ENCODE data around the gene PAFAH1B1. TPM values are rescaled to one million over a fixed set of nuclear protein-coding genes. Genes with fewer than 3 reads are reported as not detected.

PAFAH1B1 gene
- total RNA-seq, 4 donors from 2014 or later, result 24.1 to 145 (median 98.8) TPM

- TF ChIP-seq POLR2A (IDR thresholded peaks at IDR 0.05) (no peak), POLR2AphosphoS5 (IDR thresholded peaks at IDR 0.05) (no peak), EP300 (IDR thresholded peaks at IDR 0.05; ENCODE audit: low read depth) (no peak), CTCF (IDR thresholded peaks at IDR 0.05) (no peak)
- H3K27me3 ChIP-seq, result no peaks in the 10 kb centered on the region
- peaks cover 0 to 2% of the 10 kb centered on the region in 2 donors for H3K9me3 ChIP-seq
- in situ Hi-C loops (cut with MboI; ENCODE audit: low pct_ligation_motif_present in 1 of 4, low pct_unique_long_range_greater_than_20kb in 1 of 4, low sequenced_read_pairs in 3 of 4), result no loop called here
- H3K27ac ChIP-seq, result no peak overlapping the region
- no peak for DNase-seq
- 85 to 88% methylated on average over 6 to 8 of the region's 8 CpGs for WGBS, 2 donors (ENCODE audit: low coverage in 1 of 2)
- no peak overlapping the region for H3K4me3 ChIP-seq
- H3K4me1 ChIP-seq, result peaks cover 0 to 3% (median 0%) of the 10 kb centered on the region in 4 donors
- intact Hi-C loops (cut with DNase I; ENCODE audit: low total_unique reads), result no loop called here
- no peaks in the 10 kb centered on the region for H3K36me3 ChIP-seq
Observed at GRCh38 chr17:2562162-2562858, 31.1 kb upstream of the PAFAH1B1 start.

- no peaks in the 10 kb centered on the region for H3K36me3 ChIP-seq
- no peak overlapping the region for H3K27ac ChIP-seq
- DNase-seq, result no peak
- in situ Hi-C loops (cut with MboI; ENCODE audit: low pct_ligation_motif_present in 1 of 4, low pct_unique_long_range_greater_than_20kb in 1 of 4, low sequenced_read_pairs in 3 of 4) (no loop called here), intact Hi-C loops (cut with DNase I; ENCODE audit: low total_unique reads) (no loop called here)
- peaks cover 0 to 3% (median 0%) of the 10 kb centered on the region in 4 donors for H3K4me1 ChIP-seq
- H3K9me3 ChIP-seq, result peaks cover 0 to 2% of the 10 kb centered on the region in 2 donors
- H3K4me3 ChIP-seq, result no peak overlapping the region
- TF ChIP-seq CTCF (IDR thresholded peaks at IDR 0.05) (no peak), POLR2A (IDR thresholded peaks at IDR 0.05) (no peak), EP300 (IDR thresholded peaks at IDR 0.05; ENCODE audit: low read depth) (no peak), POLR2AphosphoS5 (IDR thresholded peaks at IDR 0.05) (no peak)
- 75% methylated on average over 7 of the region's 7 CpGs; no CpG with 5 or more reads in 1 of the 2 donors for WGBS, 2 donors (ENCODE audit: low coverage in 1 of 2)
- no peaks in the 10 kb centered on the region for H3K27me3 ChIP-seq
Observed at GRCh38 chr17:2563061-2563460, 30.4 kb upstream of the PAFAH1B1 start.

GRCh38 chr17:2563543-2563942, 29.9 kb upstream of the PAFAH1B1 start:
- peaks cover 0 to 2% of the 10 kb centered on the region in 2 donors for H3K9me3 ChIP-seq
- TF ChIP-seq POLR2AphosphoS5 (IDR thresholded peaks at IDR 0.05) (no peak), EP300 (IDR thresholded peaks at IDR 0.05; ENCODE audit: low read depth) (no peak), POLR2A (IDR thresholded peaks at IDR 0.05) (no peak), CTCF (IDR thresholded peaks at IDR 0.05) (no peak)
- in situ Hi-C loops (cut with MboI; ENCODE audit: low pct_ligation_motif_present in 1 of 4, low pct_unique_long_range_greater_than_20kb in 1 of 4, low sequenced_read_pairs in 3 of 4) (no loop called here), intact Hi-C loops (cut with DNase I; ENCODE audit: low total_unique reads) (no loop called here)
- 80 to 85% methylated on average over 3 to 6 of the region's 6 CpGs for WGBS, 2 donors (ENCODE audit: low coverage in 1 of 2)
- no peaks in the 10 kb centered on the region for H3K27me3 ChIP-seq
- H3K27ac ChIP-seq, result no peak overlapping the region
- H3K4me3 ChIP-seq, result no peak overlapping the region
- no peaks in the 10 kb centered on the region for H3K36me3 ChIP-seq
- no peak for DNase-seq
- H3K4me1 ChIP-seq, result peaks cover 0 to 3% (median 0%) of the 10 kb centered on the region in 4 donors

- Histone ChIP-seq H3K9me3 (peaks cover 0 to 2% of the 10 kb centered on the region in 2 donors), H3K27me3 (no peaks in the 10 kb centered on the region), H3K27ac (no peak overlapping the region), H3K4me1 (peaks cover 0 to 3% (median 0%) of the 10 kb centered on the region in 4 donors), H3K4me3 (no peak overlapping the region), H3K36me3 (no peaks in the 10 kb centered on the region)
- intact Hi-C loops (cut with DNase I; ENCODE audit: low total_unique reads) (no loop called here), in situ Hi-C loops (cut with MboI; ENCODE audit: low pct_ligation_motif_present in 1 of 4, low pct_unique_long_range_greater_than_20kb in 1 of 4, low sequenced_read_pairs in 3 of 4) (no loop called here)
- peak; percentile 23 for DNase-seq
- 41 to 63% methylated on average over 2 to 5 of the region's 5 CpGs for WGBS, 2 donors (ENCODE audit: low coverage in 1 of 2)
- TF ChIP-seq POLR2AphosphoS5 (IDR thresholded peaks at IDR 0.05), result no peak
- no peak for TF ChIP-seq POLR2A (IDR thresholded peaks at IDR 0.05)
- no peak for TF ChIP-seq CTCF (IDR thresholded peaks at IDR 0.05)
- no peak for TF ChIP-seq EP300 (IDR thresholded peaks at IDR 0.05; ENCODE audit: low read depth)
Observed at GRCh38 chr17:2564877-2565276, 28.6 kb upstream of the PAFAH1B1 start.

Data from transverse colon (tissue), 4 donors.